SK-N-SH (cell line): ENCODE data around the gene ERC2. TPM values are rescaled to one million over a fixed set of nuclear protein-coding genes. Genes with fewer than 3 reads are reported as not detected.

Experiments
- CTCF ChIA-PET: fragments of 300-600, 350-600 bp; formaldehyde crosslinking; extraction: SDS; loops from one replicate; lab custom pipeline; 2021; lab: Yijun Ruan, JAX
- POLR2A ChIA-PET: fragments of 350-600 bp; sonication (Branson Sonifier 250); formaldehyde crosslinking; extraction: SDS; loops from one replicate; lab custom pipeline; 2020; ENCODE audit warnings: antibody characterized with exemption, inconsistent platforms; lab: Yijun Ruan, JAX
- DNase-seq: peaks from one replicate; pipeline ENCODE4 v3.0.0; 2012
- H2AFZ ChIP-seq: fragments of 200-600 bp; sonication (generic); 2 replicates; pipeline ENCODE4 v1.8.1; 2016; ENCODE audit warnings: antibody characterized with exemption, mild to moderate bottlenecking, low read depth
- H3F3A ChIP-seq: fragments of 200-600 bp; sonication (generic); replicated peaks from 2 replicates; pipeline ENCODE3; 2016; ENCODE audit warnings: antibody characterized with exemption, mild to moderate bottlenecking; ENCODE audit not compliant: insufficient read depth
- H3K27ac ChIP-seq, 2 experiments: fragments of 200-500 bp in 1 of 2; fragments of 200-600 bp in 1 of 2; sonication (Bioruptor generic) in 1 of 2; sonication (generic), shearing (Covaris generic) in 1 of 2; 2 replicates each; pipeline versions ENCODE4 v1.5.1 to v1.6.1; 2014 to 2016; ENCODE audit warnings: low read depth in 2 of 2, inconsistent platforms in 1 of 2, low read length in 1 of 2, mild to moderate bottlenecking in 1 of 2, mixed read lengths in 1 of 2
- H3K27me3 ChIP-seq: fragments of 200-600 bp; sonication (generic), shearing (Covaris generic); 2 replicates; pipeline ENCODE4 v1.6.1; 2016; ENCODE audit warnings: mixed run types; ENCODE audit not compliant: insufficient read depth
- H3K36me3 ChIP-seq, 2 experiments: fragments of 200-500 bp in 1 of 2; fragments of 200-600 bp in 1 of 2; sonication (Bioruptor generic) in 1 of 2; sonication (generic) in 1 of 2; replicated peaks in 1 of 2; 2 replicates each; pipeline versions ENCODE3 to v1.5.1; 2014 to 2016; ENCODE audit warnings: low read length in 1 of 2, mild to moderate bottlenecking in 1 of 2; ENCODE audit not compliant: insufficient read depth in 2 of 2, control insufficient read depth in 1 of 2
- H3K4me1 ChIP-seq, 2 experiments: fragments of 200-500 bp in 1 of 2; fragments of 200-600 bp in 1 of 2; sonication (Bioruptor generic) in 1 of 2; sonication (generic), shearing (Covaris generic) in 1 of 2; 2 replicates each; pipeline versions ENCODE4 v1.5.1 to v1.6.1; 2014 to 2016; ENCODE audit warnings: low read depth in 1 of 2, low read length in 1 of 2, mixed run types in 1 of 2; ENCODE audit not compliant: insufficient read depth in 2 of 2, control insufficient read depth in 1 of 2
- H3K4me2 ChIP-seq: fragments of 200-600 bp; sonication (generic), shearing (Covaris generic); 2 replicates; pipeline ENCODE4 v1.6.1; 2017; ENCODE audit warnings: mixed run types
- H3K4me3 ChIP-seq, 2 experiments: fragments of 200-500 bp in 1 of 2; fragments of 200-600 bp in 1 of 2; sonication (Bioruptor generic) in 1 of 2; sonication (generic), shearing (Covaris generic) in 1 of 2; 2 replicates each; pipeline versions ENCODE4 v1.5.1 to v1.8.1; 2014 to 2016; ENCODE audit warnings: low read depth in 2 of 2, inconsistent platforms in 1 of 2, low read length in 1 of 2, mild to moderate bottlenecking in 1 of 2, mixed read lengths in 1 of 2, moderate library complexity in 1 of 2
- H3K79me2 ChIP-seq: fragments of 200-600 bp; sonication (generic); 2 replicates; pipeline ENCODE4 v1.8.1; 2017; ENCODE audit warnings: mild to moderate bottlenecking; ENCODE audit not compliant: insufficient read depth
- H3K9ac ChIP-seq: fragments of 200-600 bp; sonication (generic); 2 replicates; pipeline ENCODE4 v1.6.1; 2017; ENCODE audit warnings: mixed run types
- H3K9me2 ChIP-seq: fragments of 200-600 bp; sonication (generic); 2 replicates; pipeline ENCODE4 v1.6.1; 2017; ENCODE audit warnings: mixed run types
- H3K9me3 ChIP-seq: fragments of 200-600 bp; sonication (generic); 2 replicates; pipeline ENCODE4 v1.6.1; 2017; ENCODE audit warnings: mixed run types, mild to moderate bottlenecking, moderate library complexity
- H4K20me1 ChIP-seq: fragments of 200-600 bp; sonication (generic); 2 replicates; pipeline ENCODE4 v1.6.1; 2017; ENCODE audit warnings: mild to moderate bottlenecking, mixed run types; ENCODE audit not compliant: insufficient read depth
- CHD2 ChIP-seq: fragments of 150-350 bp; IDR thresholded peaks from 2 replicates; pipeline ENCODE4 v1.6.1; 2018; ENCODE audit warnings: low read length; ENCODE audit not compliant: partially characterized antibody
- ELF1 ChIP-seq: IDR thresholded peaks from 2 replicates; pipeline ENCODE4 v1.4.0; 2012
- EP300 ChIP-seq, 2 experiments: IDR thresholded peaks; 2 replicates each; pipeline versions ENCODE4 v1.4.0 to v1.6.1; 2012; ENCODE audit warnings: borderline replicate concordance in 1 of 2, low read depth in 1 of 2, low read length in 1 of 2
- FOSL2 ChIP-seq: IDR thresholded peaks from 2 replicates; pipeline ENCODE4 v1.4.0; 2012; ENCODE audit warnings: low read depth, mild to moderate bottlenecking, moderate library complexity, borderline replicate concordance
- FOXM1 ChIP-seq: IDR thresholded peaks from 2 replicates; pipeline ENCODE4 v1.4.0; 2012; ENCODE audit warnings: low read depth, mild to moderate bottlenecking
- GABPA ChIP-seq: IDR thresholded peaks from 2 replicates; pipeline ENCODE4 v1.4.0; 2012; ENCODE audit warnings: low read depth, mild to moderate bottlenecking
- GATA2 ChIP-seq: sonication (generic); formaldehyde crosslinking; IDR thresholded peaks from 2 replicates; pipeline ENCODE4 v1.5.0; 2020; ENCODE audit warnings: mild to moderate bottlenecking, missing genetic modification reagents
- MXI1 ChIP-seq: IDR thresholded peaks from 2 replicates; pipeline ENCODE4 v1.6.1; 2012; ENCODE audit warnings: mild to moderate bottlenecking, low read depth, low read length, improper control_type of control experiment
- NFIC ChIP-seq: IDR thresholded peaks from 2 replicates; pipeline ENCODE4 v1.4.0; 2012; ENCODE audit warnings: borderline replicate concordance
- NRF1 ChIP-seq: IDR thresholded peaks from 2 replicates; pipeline ENCODE4 v1.6.1; 2012; ENCODE audit warnings: low read depth, mild to moderate bottlenecking, low read length
- POLR2AphosphoS5 ChIP-seq: IDR thresholded peaks from 2 replicates; pipeline ENCODE4 v1.6.1; 2012; ENCODE audit warnings: low read depth, low read length
- RAD21 ChIP-seq: IDR thresholded peaks from 2 replicates; pipeline ENCODE4 v1.6.1; 2012; ENCODE audit warnings: mild to moderate bottlenecking, low read length
- RXRA ChIP-seq: IDR thresholded peaks from 2 replicates; pipeline ENCODE4 v1.4.0; 2012; ENCODE audit warnings: low read depth, mild to moderate bottlenecking, borderline replicate concordance
- SMC3 ChIP-seq: IDR thresholded peaks from 2 replicates; pipeline ENCODE4 v1.6.1; 2012; ENCODE audit warnings: low read depth, low read length, improper control_type of control experiment
- TAF1 ChIP-seq: IDR thresholded peaks from 2 replicates; pipeline ENCODE4 v1.6.1; 2012; ENCODE audit warnings: low read depth, mild to moderate bottlenecking, low read length, moderate library complexity, borderline replicate concordance
- TCF12 ChIP-seq: IDR thresholded peaks from 2 replicates; pipeline ENCODE4 v1.4.0; 2012
- YY1 ChIP-seq: IDR thresholded peaks from 2 replicates; pipeline ENCODE4 v1.4.0; 2012; ENCODE audit warnings: low read depth, mild to moderate bottlenecking
- WGBS: methylation state at CpG from one replicate; pipeline ENCODE4 v1.1.6; 2017; ENCODE audit warnings: low lambda C conversion rate; 5-methylcytosine and 5-hydroxymethylcytosine counted together
- polyA plus RNA-seq, 3 experiments: library from polyadenylated mRNA; depleted of rRNA; stranded (reverse); fragments of >200 nt; gene quantifications; 2 replicates each; pipeline ENCODE4 v1.2.3, GENCODE V29; 2012
- TF ChIP-seq, protein P1 (sequence below): IDR thresholded peaks from 2 replicates; pipeline ENCODE4 v1.4.0; 2012; ENCODE audit warnings: low read depth
- TF ChIP-seq, protein P2 (sequence below): IDR thresholded peaks from 2 replicates; pipeline ENCODE4; 2012
- TF ChIP-seq, protein P3 (sequence below): IDR thresholded peaks from 2 replicates; pipeline ENCODE4 v1.6.1; 2012; ENCODE audit warnings: mild to moderate bottlenecking, low read depth, low read length, moderate library complexity
- TF ChIP-seq, protein P4 (sequence below): fragments of 150-350 bp; IDR thresholded peaks from 2 replicates; pipeline ENCODE4 v1.6.1; 2016; ENCODE audit warnings: mild to moderate bottlenecking, low read depth, low read length

ERC2 gene
- polyA plus RNA-seq, 1 of the 3 experiments (the other 2 are of a cell fraction) = 1.6 TPM

DNA sequence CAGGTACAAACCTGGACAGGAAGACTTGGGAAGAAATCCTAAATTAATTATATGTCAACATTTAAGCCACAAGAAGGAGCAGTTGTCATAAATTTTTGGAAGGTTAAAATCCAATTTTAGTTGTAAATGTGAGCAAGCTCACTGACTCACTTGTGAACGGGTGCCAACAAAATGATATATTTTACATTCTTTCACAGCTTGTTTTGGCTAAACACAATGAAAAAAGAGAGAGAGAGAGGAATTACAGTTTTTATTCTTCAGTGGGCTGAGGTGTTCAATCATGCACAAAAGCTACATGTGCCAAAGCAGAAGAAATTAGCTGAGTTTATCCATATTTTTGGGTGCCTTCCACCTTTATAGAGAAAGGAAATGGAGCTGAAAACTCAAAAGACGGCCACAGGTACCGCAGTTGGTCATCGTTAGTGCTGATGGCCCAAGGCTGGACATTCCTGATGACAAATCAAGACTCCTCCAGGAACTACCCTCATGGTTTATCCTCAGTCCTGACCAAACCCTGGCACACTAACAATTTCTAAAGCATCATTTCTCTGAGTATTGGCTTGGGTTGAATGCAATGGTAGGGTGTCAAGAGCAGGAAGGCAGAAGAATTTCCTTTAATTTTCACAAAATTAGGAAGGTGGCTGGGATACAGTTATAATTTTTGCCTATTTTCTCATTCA is 943.6 kb downstream of the ERC2 start (continued):
- TF ChIP-seq FOXM1 (no peak), GABPA (no peak), RAD21 (no peak), NFIC (peak; percentile 72; the same call in 1 of the 2 replicates), EP300 (IDR thresholded peaks at IDR 0.05; ENCODE audit: borderline replicate concordance in 1 of 2, low read depth in 1 of 2, low read length in 1 of 2) (no peak), TCF12 (peak; percentile 30), FOSL2 (peak; percentile 13; the same call in 1 of the 2 replicates), YY1 (no peak)
- TF ChIP-seq, all 33 proteins: peak for 6

DNA sequence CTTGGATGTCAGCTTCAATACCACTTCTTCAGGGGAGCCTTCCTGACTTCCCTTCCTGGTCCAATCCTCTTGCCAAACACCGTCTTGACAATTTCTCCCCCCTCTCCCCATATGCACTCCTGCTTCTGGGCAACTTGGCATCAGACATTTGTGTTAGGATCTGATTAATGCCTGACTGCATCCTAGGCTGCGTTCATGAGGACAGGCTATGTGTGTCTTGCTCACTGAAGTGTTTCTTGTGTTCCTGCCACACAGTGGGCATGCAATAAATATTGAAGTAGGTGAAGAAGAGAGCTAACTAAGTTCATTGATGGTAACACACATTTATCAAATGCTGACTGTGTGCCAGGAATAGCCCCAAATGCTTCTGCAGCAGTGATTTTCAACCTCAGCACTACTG is 944.8 kb downstream of the ERC2 start:
- whole genome bisulfite sequencing = 74% methylated on average over 2 of the region's 2 CpGs
- H3K36me3 ChIP-seq = no peaks in the 10 kb centered on the region
- no peak overlapping the region for H2AFZ ChIP-seq
- no peaks in the 10 kb centered on the region for H3K9me3 ChIP-seq
- no peaks in the 10 kb centered on the region for H3K9me2 ChIP-seq
- H3K79me2 ChIP-seq = no peaks in the 10 kb centered on the region
- H3K4me3 ChIP-seq = no peak overlapping the region
- ChIA-PET CTCF (interaction anchor here (0.8 to 1.2 kb wide), 2 partner anchors 9 to 26 kb away, joined by 4 read pairs; no protein-coding TSS in a partner anchor), POLR2A (no interaction called here)
- no peak overlapping the region for H3K9ac ChIP-seq
- H3F3A ChIP-seq = peaks cover 6% of the 10 kb centered on the region
- H3K27me3 ChIP-seq = no peaks in the 10 kb centered on the region
- H3K4me2 ChIP-seq = no peak overlapping the region
- no peaks in the 10 kb centered on the region for H4K20me1 ChIP-seq
- DNase-seq = no peak
- no peak overlapping the region for H3K27ac ChIP-seq
- H3K4me1 ChIP-seq = peaks cover 3 to 8% of the 10 kb centered on the region in 2 experiments; a peak in 2 of 4 replicates
- no peak for TF ChIP-seq TCF12
- TF ChIP-seq TAF1 = no peak
- TF ChIP-seq CHD2 = no peak
- TF ChIP-seq SMC3 = no peak
- TF ChIP-seq POLR2AphosphoS5 = no peak
- TF ChIP-seq, protein P1, sequence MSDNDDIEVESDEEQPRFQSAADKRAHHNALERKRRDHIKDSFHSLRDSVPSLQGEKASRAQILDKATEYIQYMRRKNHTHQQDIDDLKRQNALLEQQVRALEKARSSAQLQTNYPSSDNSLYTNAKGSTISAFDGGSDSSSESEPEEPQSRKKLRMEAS = no peak
- TF ChIP-seq RXRA = no peak
- no peak for TF ChIP-seq NFIC
- TF ChIP-seq, protein P2, sequence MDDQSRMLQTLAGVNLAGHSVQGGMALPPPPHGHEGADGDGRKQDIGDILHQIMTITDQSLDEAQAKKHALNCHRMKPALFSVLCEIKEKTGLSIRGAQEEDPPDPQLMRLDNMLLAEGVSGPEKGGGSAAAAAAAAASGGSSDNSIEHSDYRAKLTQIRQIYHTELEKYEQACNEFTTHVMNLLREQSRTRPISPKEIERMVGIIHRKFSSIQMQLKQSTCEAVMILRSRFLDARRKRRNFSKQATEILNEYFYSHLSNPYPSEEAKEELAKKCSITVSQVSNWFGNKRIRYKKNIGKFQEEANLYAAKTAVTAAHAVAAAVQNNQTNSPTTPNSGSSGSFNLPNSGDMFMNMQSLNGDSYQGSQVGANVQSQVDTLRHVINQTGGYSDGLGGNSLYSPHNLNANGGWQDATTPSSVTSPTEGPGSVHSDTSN = no peak
- no peak for TF ChIP-seq ELF1
- no peak for TF ChIP-seq RAD21
- TF ChIP-seq GABPA = no peak
- TF ChIP-seq NRF1 = no peak
- no peak for TF ChIP-seq MXI1
- TF ChIP-seq YY1 = no peak
- TF ChIP-seq GATA2 (CRISPR knock-in tag) = no peak
- TF ChIP-seq, protein P3, sequence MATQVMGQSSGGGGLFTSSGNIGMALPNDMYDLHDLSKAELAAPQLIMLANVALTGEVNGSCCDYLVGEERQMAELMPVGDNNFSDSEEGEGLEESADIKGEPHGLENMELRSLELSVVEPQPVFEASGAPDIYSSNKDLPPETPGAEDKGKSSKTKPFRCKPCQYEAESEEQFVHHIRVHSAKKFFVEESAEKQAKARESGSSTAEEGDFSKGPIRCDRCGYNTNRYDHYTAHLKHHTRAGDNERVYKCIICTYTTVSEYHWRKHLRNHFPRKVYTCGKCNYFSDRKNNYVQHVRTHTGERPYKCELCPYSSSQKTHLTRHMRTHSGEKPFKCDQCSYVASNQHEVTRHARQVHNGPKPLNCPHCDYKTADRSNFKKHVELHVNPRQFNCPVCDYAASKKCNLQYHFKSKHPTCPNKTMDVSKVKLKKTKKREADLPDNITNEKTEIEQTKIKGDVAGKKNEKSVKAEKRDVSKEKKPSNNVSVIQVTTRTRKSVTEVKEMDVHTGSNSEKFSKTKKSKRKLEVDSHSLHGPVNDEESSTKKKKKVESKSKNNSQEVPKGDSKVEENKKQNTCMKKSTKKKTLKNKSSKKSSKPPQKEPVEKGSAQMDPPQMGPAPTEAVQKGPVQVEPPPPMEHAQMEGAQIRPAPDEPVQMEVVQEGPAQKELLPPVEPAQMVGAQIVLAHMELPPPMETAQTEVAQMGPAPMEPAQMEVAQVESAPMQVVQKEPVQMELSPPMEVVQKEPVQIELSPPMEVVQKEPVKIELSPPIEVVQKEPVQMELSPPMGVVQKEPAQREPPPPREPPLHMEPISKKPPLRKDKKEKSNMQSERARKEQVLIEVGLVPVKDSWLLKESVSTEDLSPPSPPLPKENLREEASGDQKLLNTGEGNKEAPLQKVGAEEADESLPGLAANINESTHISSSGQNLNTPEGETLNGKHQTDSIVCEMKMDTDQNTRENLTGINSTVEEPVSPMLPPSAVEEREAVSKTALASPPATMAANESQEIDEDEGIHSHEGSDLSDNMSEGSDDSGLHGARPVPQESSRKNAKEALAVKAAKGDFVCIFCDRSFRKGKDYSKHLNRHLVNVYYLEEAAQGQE = no peak
- TF ChIP-seq, protein P4, sequence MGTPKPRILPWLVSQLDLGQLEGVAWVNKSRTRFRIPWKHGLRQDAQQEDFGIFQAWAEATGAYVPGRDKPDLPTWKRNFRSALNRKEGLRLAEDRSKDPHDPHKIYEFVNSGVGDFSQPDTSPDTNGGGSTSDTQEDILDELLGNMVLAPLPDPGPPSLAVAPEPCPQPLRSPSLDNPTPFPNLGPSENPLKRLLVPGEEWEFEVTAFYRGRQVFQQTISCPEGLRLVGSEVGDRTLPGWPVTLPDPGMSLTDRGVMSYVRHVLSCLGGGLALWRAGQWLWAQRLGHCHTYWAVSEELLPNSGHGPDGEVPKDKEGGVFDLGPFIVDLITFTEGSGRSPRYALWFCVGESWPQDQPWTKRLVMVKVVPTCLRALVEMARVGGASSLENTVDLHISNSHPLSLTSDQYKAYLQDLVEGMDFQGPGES = no peak
